Mesenchymal stem cell (in vitro differentiated cells and primary cell): Measurements from ENCODE around the gene CBX4.

Experiments used
- DNase-seq: peaks from one replicate; pipeline ENCODE4 v3.0.0-alpha.2; 2013
- H2AFZ ChIP-seq: one replicate; pipeline ENCODE4 v1.6.1; 2013; ENCODE audit warnings: low read depth, mild to moderate bottlenecking, control low read depth, inconsistent platforms, low read length, moderate library complexity
- H2AK5ac ChIP-seq: 2 replicates; pipeline ENCODE4 v1.6.1; 2013; ENCODE audit warnings: low read length, moderate library complexity, mild to moderate bottlenecking, inconsistent platforms; ENCODE audit not compliant: severe bottlenecking
- H2BK120ac ChIP-seq: one replicate; pipeline ENCODE4 v1.6.1; 2013; ENCODE audit warnings: low read depth, mild to moderate bottlenecking, inconsistent platforms, low read length, moderate library complexity
- H2BK12ac ChIP-seq, 2 experiments: one replicate each; pipeline ENCODE4 v1.6.1; 2013; ENCODE audit warnings: inconsistent platforms in 2 of 2, low read length in 2 of 2, mild to moderate bottlenecking in 2 of 2, moderate library complexity in 2 of 2, control low read depth in 1 of 2
- H2BK15ac ChIP-seq: one replicate; pipeline ENCODE4 v1.6.1; 2013; ENCODE audit warnings: mild to moderate bottlenecking, low read depth, inconsistent platforms; ENCODE audit not compliant: poor library complexity, severe bottlenecking
- H2BK5ac ChIP-seq: 2 replicates; pipeline ENCODE4 v1.6.1; 2013; ENCODE audit warnings: low read depth, mild to moderate bottlenecking, low read length, control low read depth, inconsistent platforms; ENCODE audit not compliant: poor library complexity, severe bottlenecking
- H3K14ac ChIP-seq, 2 experiments: one replicate each; pipeline ENCODE4 v1.6.1; 2013; ENCODE audit warnings: inconsistent platforms in 2 of 2, low read length in 2 of 2, control low read depth in 1 of 2, mild to moderate bottlenecking in 1 of 2, moderate library complexity in 1 of 2
- H3K18ac ChIP-seq, 2 experiments: one replicate each; pipeline ENCODE4 v1.6.1; 2013; ENCODE audit warnings: inconsistent platforms in 2 of 2, low read length in 2 of 2, control low read depth in 1 of 2, low read depth in 1 of 2, mild to moderate bottlenecking in 1 of 2
- H3K23ac ChIP-seq, 2 experiments: one replicate each; pipeline ENCODE4 v1.6.1; 2013; ENCODE audit warnings: inconsistent platforms in 2 of 2, low read length in 2 of 2, mild to moderate bottlenecking in 2 of 2, moderate library complexity in 2 of 2, control low read depth in 1 of 2
- H3K27ac ChIP-seq: 2 replicates; pipeline ENCODE4 v1.5.1; 2013; ENCODE audit warnings: mild to moderate bottlenecking, moderate library complexity, low read length, control low read depth, inconsistent platforms; ENCODE audit not compliant: poor library complexity, severe bottlenecking
- H3K27me3 ChIP-seq, 2 experiments: 2 replicates each; pipeline versions ENCODE4 v1.6.1 to v1.7.0; 2013; ENCODE audit warnings: low read length in 2 of 2, mild to moderate bottlenecking in 2 of 2, moderate library complexity in 2 of 2, control low read depth in 1 of 2, inconsistent platforms in 1 of 2; ENCODE audit not compliant: control insufficient read depth in 1 of 2, insufficient read depth in 1 of 2
- H3K36me3 ChIP-seq, 2 experiments: 2 replicates each; pipeline versions ENCODE4 v1.6.1 to v1.7.0; 2013; ENCODE audit warnings: low read length in 2 of 2, control low read depth in 1 of 2, inconsistent platforms in 1 of 2, low read depth in 1 of 2, mild to moderate bottlenecking in 1 of 2; ENCODE audit not compliant: insufficient read depth in 2 of 2, control insufficient read depth in 1 of 2
- H3K4ac ChIP-seq, 2 experiments: one replicate each; pipeline ENCODE4 v1.6.1; 2013; ENCODE audit warnings: inconsistent platforms in 2 of 2, low read length in 2 of 2, mild to moderate bottlenecking in 2 of 2, moderate library complexity in 2 of 2, control low read depth in 1 of 2, low read depth in 1 of 2
- H3K4me1 ChIP-seq: 2 replicates; pipeline ENCODE4 v1.6.1; 2013; ENCODE audit warnings: low read depth, low read length, control low read depth; ENCODE audit not compliant: control insufficient read depth, insufficient read depth
- H3K4me2 ChIP-seq: 2 replicates; pipeline ENCODE4 v1.6.1; 2013; ENCODE audit warnings: low read length, mild to moderate bottlenecking, inconsistent platforms; ENCODE audit not compliant: poor library complexity, severe bottlenecking
- H3K4me3 ChIP-seq, 2 experiments: 2 replicates each; pipeline versions ENCODE4 v1.5.1 to v1.7.0; 2013; ENCODE audit warnings: low read length in 2 of 2, mild to moderate bottlenecking in 2 of 2, control low read depth in 1 of 2, low read depth in 1 of 2; ENCODE audit not compliant: insufficient read depth in 1 of 2
- H3K79me1 ChIP-seq: replicated peaks from 2 replicates; pipeline ENCODE4 v1.6.1; 2013; ENCODE audit warnings: mild to moderate bottlenecking, control low read depth, low read length, inconsistent platforms; ENCODE audit not compliant: poor library complexity, severe bottlenecking
- H3K9ac ChIP-seq: 2 replicates; pipeline ENCODE4 v1.7.0; 2013; ENCODE audit warnings: mild to moderate bottlenecking, low read length, moderate library complexity
- H3K9me3 ChIP-seq: 2 replicates; pipeline ENCODE4 v1.7.0; 2013; ENCODE audit warnings: mild to moderate bottlenecking, low read length; ENCODE audit not compliant: control insufficient read depth
- H4K8ac ChIP-seq: one replicate; pipeline ENCODE4 v1.6.1; 2013; ENCODE audit warnings: inconsistent platforms, mild to moderate bottlenecking, low read length, moderate library complexity
- H4K91ac ChIP-seq: one replicate; pipeline ENCODE4 v1.6.1; 2013; ENCODE audit warnings: mild to moderate bottlenecking, low read length, inconsistent platforms
- WGBS: methylation state at CpG from one replicate; pipeline ENCODE4 v1.1.7; 2013; ENCODE audit warnings: mixed read lengths; 5-methylcytosine and 5-hydroxymethylcytosine counted together

CBX4 gene

DNA sequence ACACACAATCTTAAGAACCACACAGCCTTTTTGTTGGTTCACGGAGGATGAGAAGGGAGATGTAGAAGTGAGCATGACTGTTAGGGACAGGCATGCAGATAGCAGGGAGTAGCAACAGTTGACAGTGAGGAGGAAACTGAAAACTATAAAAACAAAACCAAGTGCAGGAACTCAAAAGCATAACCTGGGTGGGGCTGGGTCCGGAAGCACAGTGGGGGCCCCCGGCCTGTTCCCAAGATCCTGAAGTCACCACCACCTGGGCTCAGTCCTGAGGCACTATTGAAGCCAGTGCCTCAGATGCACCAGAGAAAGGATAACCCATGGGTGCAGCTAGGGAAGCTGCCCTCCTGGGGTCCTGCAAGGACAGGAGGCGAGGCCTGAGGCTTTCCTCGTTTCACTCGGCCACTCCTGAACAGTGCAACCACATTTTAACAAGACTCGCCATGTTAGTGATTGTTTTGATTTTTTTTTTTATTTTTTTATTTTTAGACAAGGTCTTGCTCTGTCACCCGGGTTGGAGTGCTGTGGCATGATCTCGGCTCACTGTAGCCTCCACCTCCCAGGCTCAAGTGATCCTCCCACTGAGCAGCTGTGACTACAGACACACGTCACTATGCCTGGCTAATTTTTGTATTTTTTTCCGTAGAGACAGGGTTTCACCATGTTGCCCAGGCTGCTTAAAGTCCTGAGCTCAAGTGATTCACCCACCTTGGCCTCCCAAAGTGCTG, 27.7 kb upstream of the CBX4 start:
- Histone ChIP-seq H3K9ac (no peak overlapping the region), H2BK12ac (no peak overlapping the region), H2BK15ac (no peak overlapping the region), H3K27ac (no peak overlapping the region), H2AK5ac (no peak overlapping the region), H3K4me2 (no peak overlapping the region), H3K23ac (no peak overlapping the region), H3K36me3 (no peaks in the 10 kb centered on the region), H4K8ac (no peak overlapping the region), H3K4me3 (no peak overlapping the region), H3K4ac (no peak overlapping the region), H3K79me1 (no peaks in the 10 kb centered on the region), H2BK120ac (no peak overlapping the region), H3K9me3 (no peaks in the 10 kb centered on the region), H3K27me3 (peaks cover 34 to 65% of the 10 kb centered on the region in 2 experiments), H2BK5ac (no peak overlapping the region), H3K4me1 (peaks cover 7% of the 10 kb centered on the region), H4K91ac (no peak overlapping the region), H3K18ac (no peak overlapping the region), H3K14ac (no peak overlapping the region), H2AFZ (no peak overlapping the region)
- peak; percentile 18 for DNase-seq
- WGBS, result 83% methylated on average over 6 of the region's 11 CpGs

DNA sequence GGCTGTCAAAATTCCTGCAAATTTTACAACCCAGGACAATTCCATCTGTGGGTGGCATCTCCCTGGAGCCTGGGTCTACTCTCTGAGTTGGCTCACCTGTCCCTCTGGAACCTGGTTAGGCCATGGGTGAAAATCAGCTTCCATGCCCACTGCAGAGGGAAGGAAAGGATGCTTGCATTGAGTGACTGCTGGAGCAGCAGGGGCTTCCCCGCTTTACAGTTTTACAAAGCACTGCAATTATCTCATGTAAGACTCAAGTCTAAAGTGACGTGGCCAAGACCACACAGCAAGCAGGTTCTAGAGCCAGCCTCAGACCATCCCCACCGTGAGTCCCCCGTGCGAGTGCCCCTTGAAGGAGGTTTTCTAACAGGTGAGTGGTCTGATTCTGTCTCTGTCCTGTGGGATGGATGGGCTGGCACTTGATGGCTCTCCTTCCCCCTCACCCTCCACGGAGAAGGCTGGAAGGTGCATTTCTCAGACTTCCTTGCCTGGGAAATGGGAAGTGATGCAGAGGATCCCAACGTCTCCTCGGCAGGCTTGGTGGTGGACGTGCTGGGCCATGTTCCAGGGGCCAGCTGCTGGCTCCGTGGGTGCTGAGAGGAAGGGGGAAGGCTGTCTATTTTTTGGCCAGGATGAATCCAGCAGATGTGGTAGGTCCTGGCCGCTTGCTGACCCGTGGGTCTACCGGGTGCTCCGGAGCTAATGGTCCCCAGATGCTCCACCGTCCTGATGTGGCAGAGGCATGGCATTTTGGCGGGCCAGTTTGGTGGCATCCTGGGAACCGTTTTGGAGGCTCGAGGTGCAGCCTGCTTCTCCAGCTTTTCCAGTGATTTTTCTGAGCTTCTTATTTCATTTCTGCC, 26.3 kb upstream of the CBX4 start:
- Histone ChIP-seq H3K4ac (no peak overlapping the region), H3K9me3 (no peaks in the 10 kb centered on the region), H2BK12ac (no peak overlapping the region), H2AK5ac (no peak overlapping the region), H3K14ac (no peak overlapping the region), H4K8ac (no peak overlapping the region), H3K4me1 (peaks cover 10% of the 10 kb centered on the region), H2BK5ac (no peak overlapping the region), H2AFZ (no peak overlapping the region), H3K18ac (no peak overlapping the region), H3K79me1 (no peaks in the 10 kb centered on the region), H3K36me3 (no peaks in the 10 kb centered on the region), H3K4me3 (no peak overlapping the region), H4K91ac (no peak overlapping the region), H3K27ac (no peak overlapping the region), H3K23ac (no peak overlapping the region), H3K9ac (no peak overlapping the region), H2BK15ac (no peak overlapping the region), H2BK120ac (no peak overlapping the region), H3K4me2 (no peak overlapping the region), H3K27me3 (peaks cover 29 to 66% of the 10 kb centered on the region in 2 experiments)
- DNase-seq, result no peak
- 86% methylated on average over 17 of the region's 18 CpGs for WGBS

DNA sequence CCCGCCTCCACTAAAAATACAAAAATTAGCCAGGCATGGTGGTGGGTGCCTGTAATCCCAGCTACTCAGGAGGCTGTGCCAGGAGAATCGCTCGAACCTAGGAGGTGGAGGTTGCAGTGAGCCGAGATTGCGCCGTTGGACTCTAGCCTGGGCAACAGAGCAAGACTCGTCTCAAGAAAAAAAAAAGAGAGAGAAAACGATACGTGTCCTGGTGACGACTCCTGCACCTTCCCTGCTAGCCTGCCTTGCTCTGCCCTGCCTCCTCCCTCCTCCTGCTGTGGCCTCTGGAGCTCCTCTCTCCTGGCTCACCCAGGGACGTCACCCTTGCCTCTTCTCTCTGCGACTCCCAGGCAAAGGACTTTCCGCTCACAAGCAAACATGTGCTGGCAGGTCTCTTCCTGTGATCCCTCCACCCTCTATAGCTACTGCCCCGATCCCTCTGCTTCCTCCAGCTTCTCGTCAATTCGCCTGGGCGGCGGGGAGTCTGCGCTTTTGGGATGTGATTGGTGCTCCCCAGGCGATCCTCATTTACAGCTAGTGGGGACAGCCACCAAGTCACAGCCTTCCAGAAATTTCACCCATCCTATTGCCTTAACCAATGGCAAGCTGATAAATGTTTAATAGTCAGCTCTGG, 25.5 kb upstream of the CBX4 start:
- no peak overlapping the region for H4K91ac ChIP-seq
- no peak overlapping the region for H3K18ac ChIP-seq
- no peak overlapping the region for H3K4me3 ChIP-seq
- no peak overlapping the region for H4K8ac ChIP-seq
- no peak overlapping the region for H3K23ac ChIP-seq
- H3K4ac ChIP-seq, result no peak overlapping the region
- no peak overlapping the region for H2BK5ac ChIP-seq
- H2BK120ac ChIP-seq, result no peak overlapping the region
- H3K36me3 ChIP-seq, result no peaks in the 10 kb centered on the region
- no peak overlapping the region for H3K27ac ChIP-seq
- H2AFZ ChIP-seq, result no peak overlapping the region
- DNase-seq, result no peak
- peaks cover 29 to 68% of the 10 kb centered on the region in 2 experiments for H3K27me3 ChIP-seq
- no peak overlapping the region for H3K14ac ChIP-seq
- H3K4me2 ChIP-seq, result no peak overlapping the region
- H3K79me1 ChIP-seq, result no peaks in the 10 kb centered on the region
- no peak overlapping the region for H2AK5ac ChIP-seq
- no peaks in the 10 kb centered on the region for H3K9me3 ChIP-seq
- peaks cover 16% of the 10 kb centered on the region for H3K4me1 ChIP-seq
- no peak overlapping the region for H2BK12ac ChIP-seq
- WGBS, result 87% methylated on average over 19 of the region's 20 CpGs
- no peak overlapping the region for H3K9ac ChIP-seq
- no peak overlapping the region for H2BK15ac ChIP-seq

DNA sequence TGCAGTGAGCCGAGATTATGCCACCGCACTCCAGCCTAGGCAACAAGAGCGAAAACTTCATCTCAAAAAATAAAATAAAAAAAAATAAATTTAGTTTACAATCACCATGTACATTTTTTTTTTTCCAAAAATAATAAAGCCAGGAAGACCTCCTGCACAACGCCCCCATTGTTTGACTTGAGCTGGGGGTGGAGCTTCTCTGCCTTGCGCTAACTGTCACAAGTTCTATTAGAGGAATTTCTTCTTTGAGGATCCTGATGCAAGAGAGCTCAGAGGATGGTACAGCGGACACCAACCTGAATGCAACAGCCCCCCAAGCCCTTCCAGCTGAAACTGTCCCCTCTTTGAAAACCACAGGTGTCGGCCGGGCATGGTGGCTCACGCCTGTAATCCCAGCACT, 24.9 kb upstream of the CBX4 start:
- Histone ChIP-seq H2BK5ac (no peak overlapping the region), H2AK5ac (no peak overlapping the region), H2AFZ (no peak overlapping the region), H3K14ac (no peak overlapping the region), H4K91ac (no peak overlapping the region), H3K9me3 (no peaks in the 10 kb centered on the region), H3K4me3 (no peak overlapping the region), H3K18ac (no peak overlapping the region), H3K4me2 (no peak overlapping the region), H3K27ac (no peak overlapping the region), H3K9ac (no peak overlapping the region), H4K8ac (no peak overlapping the region), H3K23ac (no peak overlapping the region), H3K79me1 (no peaks in the 10 kb centered on the region), H3K27me3 (peaks cover 29 to 66% of the 10 kb centered on the region in 2 experiments), H3K36me3 (no peaks in the 10 kb centered on the region), H2BK120ac (no peak overlapping the region), H2BK12ac (no peak overlapping the region), H3K4me1 (peaks cover 16% of the 10 kb centered on the region), H3K4ac (no peak overlapping the region), H2BK15ac (no peak overlapping the region)
- no peak for DNase-seq
- WGBS, result 91% methylated on average over 6 of the region's 9 CpGs
